CD4-positive, CD25-positive, alpha-beta regulatory T cell (primary cell): Measurements from ENCODE around the gene C6orf15. TPM values are rescaled to one million over a fixed set of nuclear protein-coding genes. Genes with fewer than 3 reads are reported as not detected.

Experiments
- ATAC-seq, 2 donors: fragments of 150-1000 bp; cut with Tn5 transposase; one replicate each; pipeline ENCODE4 v1.10.0; 2021; ENCODE audit warnings: low read depth in 2 of 2, moderate number of reproducible peaks in 2 of 2, moderate library complexity in 1 of 2
- DNase-seq, 3 donors: peaks; one replicate each; pipeline versions ENCODE4 v3.0.0 to v3.0.0-alpha.2; 2012 to 2022; ENCODE audit warnings: mixed read lengths in 1 of 3
- H3K27ac ChIP-seq: one replicate; pipeline ENCODE4 v1.7.0; 2013; ENCODE audit warnings: mild to moderate bottlenecking, low read length; ENCODE audit not compliant: insufficient read depth, poor library complexity, severe bottlenecking
- H3K27me3 ChIP-seq: one replicate; pipeline ENCODE4 v1.7.0; 2013; ENCODE audit warnings: low read length; ENCODE audit not compliant: control insufficient read depth, insufficient read depth
- H3K36me3 ChIP-seq: one replicate; pipeline ENCODE4 v1.7.0; 2013; ENCODE audit warnings: mild to moderate bottlenecking, low read length, moderate library complexity; ENCODE audit not compliant: control insufficient read depth, insufficient read depth
- H3K4me1 ChIP-seq: 2 replicates; pipeline ENCODE4 v1.7.0; 2013; ENCODE audit warnings: mild to moderate bottlenecking, low read length; ENCODE audit not compliant: insufficient read depth, control insufficient read depth, poor library complexity, severe bottlenecking
- H3K4me3 ChIP-seq: one replicate; pipeline ENCODE4 v1.7.0; 2013; ENCODE audit warnings: low read depth, mild to moderate bottlenecking, low read length, moderate library complexity
- H3K9me3 ChIP-seq, 2 experiments: 1 replicate in 1 of 2; 2 replicates in 1 of 2; pipeline ENCODE4 v1.7.0; 2013; ENCODE audit warnings: low read length in 2 of 2, mild to moderate bottlenecking in 1 of 2, moderate library complexity in 1 of 2; ENCODE audit not compliant: control insufficient read depth in 2 of 2
- H3K27ac Mint-ChIP-seq, 3 donors: one replicate each; pipeline ENCODE4 v1.8.0; 2020 to 2022; ENCODE audit warnings: mild to moderate bottlenecking in 3 of 3, mixed read lengths in 3 of 3, moderate library complexity in 2 of 3
- H3K27me3 Mint-ChIP-seq: one replicate; pipeline ENCODE4 v1.8.0; 2022; ENCODE audit warnings: mild to moderate bottlenecking, mixed read lengths
- H3K36me3 Mint-ChIP-seq: one replicate; pipeline ENCODE4 v1.8.0; 2020; ENCODE audit warnings: mixed read lengths
- H3K4me1 Mint-ChIP-seq, 4 donors: one replicate each; pipeline ENCODE4 v1.8.0; 2020 to 2022; ENCODE audit warnings: mixed read lengths in 4 of 4, mild to moderate bottlenecking in 1 of 4
- H3K4me3 Mint-ChIP-seq, 4 donors: one replicate each; pipeline ENCODE4 v1.8.0; 2020 to 2022; ENCODE audit warnings: mild to moderate bottlenecking in 4 of 4, mixed read lengths in 4 of 4, moderate library complexity in 3 of 4
- H3K9me3 Mint-ChIP-seq, 7 donors: one replicate each; pipeline ENCODE4 v1.8.0; 2020 to 2022; ENCODE audit warnings: mixed read lengths in 7 of 7, mild to moderate bottlenecking in 3 of 7, moderate library complexity in 2 of 7
- polyA plus RNA-seq, 4 donors: library from polyadenylated mRNA; unstranded; fragments of 300-500 nt; fragmentation: Illumina TruSeq; gene quantifications; one replicate each; pipeline ENCODE4 v1.2.3, GENCODE V29; 2021
- total RNA-seq: library from RNA; stranded (reverse); gene quantifications from one replicate; pipeline ENCODE4 v1.2.3, GENCODE V29; 2022

C6orf15 gene
- total and polyA plus RNA-seq, 5 donors from 2014 or later, result not detected

DNA sequence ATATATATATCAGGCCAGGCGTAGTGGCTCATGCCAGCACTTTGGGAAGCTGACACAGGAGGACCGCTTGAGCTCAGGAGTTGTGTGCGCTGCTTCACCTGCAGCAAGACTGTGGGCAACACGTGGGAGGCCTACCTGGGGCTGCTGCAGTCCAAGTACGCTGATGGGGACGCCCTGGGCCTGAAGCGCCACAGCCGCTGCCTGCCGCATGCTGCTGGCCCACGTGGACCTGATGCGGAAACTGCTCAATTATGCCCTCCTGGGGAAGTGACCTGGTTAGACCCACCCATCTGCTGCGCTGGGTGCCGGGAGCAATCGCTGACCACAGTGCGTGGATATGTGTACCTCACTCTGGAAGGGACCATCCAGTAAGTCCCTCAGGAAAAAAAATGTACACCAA is 28.3 kb upstream of the C6orf15 start:
- ATAC-seq (no peak), DNase-seq (no peak)
- Histone ChIP-seq H3K27ac (no peak overlapping the region), H3K27me3 (no peaks in the 10 kb centered on the region), H3K4me3 (no peak overlapping the region), H3K36me3 (no peaks in the 10 kb centered on the region), H3K4me1 (peaks cover 6% of the 10 kb centered on the region), H3K9me3 (no peaks in the 10 kb centered on the region)
- Mint-ChIP-seq H3K27me3 (no peaks in the 10 kb centered on the region), H3K9me3 (peaks cover 0 to 3% (median 0%) of the 10 kb centered on the region in 7 donors), H3K4me3 (no peak overlapping the region), H3K4me1 (peaks cover 0 to 6% (median 4%) of the 10 kb centered on the region in 4 donors), H3K27ac (peak overlapping the region in 1 of 3 donors; percentile 20), H3K36me3 (peaks cover 14% of the 10 kb centered on the region)

GRCh38 chr6:31139599-31139998 is 27.2 kb upstream of the C6orf15 start:
- Mint-ChIP-seq H3K9me3 (peaks cover 0 to 3% (median 0%) of the 10 kb centered on the region in 7 donors), H3K36me3 (peaks cover 12% of the 10 kb centered on the region), H3K27me3 (no peaks in the 10 kb centered on the region), H3K27ac (peak overlapping the region in 2 of 3 donors; percentile 30 to 42), H3K4me3 (no peak overlapping the region), H3K4me1 (peaks cover 0 to 6% (median 4%) of the 10 kb centered on the region in 4 donors)
- Histone ChIP-seq H3K27me3 (no peaks in the 10 kb centered on the region), H3K4me3 (no peak overlapping the region), H3K27ac (no peak overlapping the region), H3K4me1 (peaks cover 6% of the 10 kb centered on the region), H3K9me3 (no peaks in the 10 kb centered on the region), H3K36me3 (no peaks in the 10 kb centered on the region)
- ATAC-seq (no peak), DNase-seq (no peak)

DNA sequence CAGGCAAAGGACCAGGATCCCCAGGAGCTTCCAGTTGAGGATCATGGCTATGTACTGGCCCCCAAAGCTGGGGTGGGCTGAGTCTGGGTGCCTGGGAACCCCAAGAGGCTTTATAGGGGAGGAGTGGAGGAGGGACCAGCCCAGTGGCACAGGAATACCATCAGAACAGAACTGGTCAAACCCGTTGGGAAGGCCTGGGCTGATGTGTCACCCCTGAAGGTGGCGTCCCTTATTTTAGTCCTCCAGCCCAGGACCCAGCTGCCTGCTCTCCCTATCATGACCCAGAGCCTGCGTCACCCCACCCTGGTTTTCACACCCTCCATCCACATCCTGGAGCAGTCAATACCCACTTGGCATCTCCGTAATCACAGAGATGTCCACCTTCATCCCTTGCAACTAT is 26.6 kb upstream of the C6orf15 start, which contains the start of gene PSORS1C2:
PSORS1C2 (minus strand) TSS at position 85 of the 400 bp plus-strand sequence; CDS start at position 45, 40 bp downstream.
- Mint-ChIP-seq H3K27me3 (no peaks in the 10 kb centered on the region), H3K36me3 (peaks cover 8% of the 10 kb centered on the region), H3K27ac (peak within 1 kb of the TSS; percentile 14 to 42 (median 30)), H3K4me3 (peak within 1 kb of the TSS in 2 of 4 donors; percentile 41 to 66), H3K9me3 (peaks cover 0 to 3% (median 0%) of the 10 kb centered on the region in 7 donors), H3K4me1 (peaks cover 0 to 6% (median 4%) of the 10 kb centered on the region in 4 donors)
- DNase-seq, result no peak
- no peak for ATAC-seq
- Histone ChIP-seq H3K4me1 (peaks cover 6% of the 10 kb centered on the region), H3K9me3 (no peaks in the 10 kb centered on the region), H3K27ac (no peak within 1 kb of the TSS), H3K4me3 (no peak within 1 kb of the TSS), H3K27me3 (no peaks in the 10 kb centered on the region), H3K36me3 (no peaks in the 10 kb centered on the region)

DNA sequence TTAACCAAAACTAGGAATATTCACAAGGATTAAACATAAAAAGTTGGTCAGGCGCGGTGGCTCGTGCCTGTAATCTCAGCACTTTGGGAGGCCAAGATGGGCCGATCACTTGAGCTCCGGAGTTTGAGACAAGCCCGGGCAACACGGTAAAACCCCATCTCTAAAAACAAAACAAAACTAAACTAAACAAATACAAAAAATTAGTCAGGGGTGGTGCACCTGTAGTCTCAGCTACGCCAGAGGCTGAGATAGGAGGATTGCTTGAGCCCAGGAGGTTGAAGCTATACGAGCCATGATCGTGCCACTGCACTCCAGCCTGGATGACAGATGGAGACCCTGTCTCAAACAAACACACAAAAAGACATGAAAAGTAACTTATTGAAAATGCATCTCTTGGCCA is 23.3 kb upstream of the C6orf15 start:
- Mint-ChIP-seq H3K27me3 (no peaks in the 10 kb centered on the region), H3K4me3 (no peak overlapping the region), H3K4me1 (peaks cover 0 to 6% (median 4%) of the 10 kb centered on the region in 4 donors), H3K9me3 (peaks cover 0 to 3% (median 0%) of the 10 kb centered on the region in 7 donors), H3K27ac (no peak overlapping the region), H3K36me3 (no peaks in the 10 kb centered on the region)
- no peaks in the 10 kb centered on the region for H3K27me3 ChIP-seq
- H3K4me3 ChIP-seq, result no peak overlapping the region
- no peaks in the 10 kb centered on the region for H3K9me3 ChIP-seq
- DNase-seq (no peak), ATAC-seq (no peak)
- no peaks in the 10 kb centered on the region for H3K36me3 ChIP-seq
- peaks cover 6% of the 10 kb centered on the region for H3K4me1 ChIP-seq
- H3K27ac ChIP-seq, result no peak overlapping the region

DNA sequence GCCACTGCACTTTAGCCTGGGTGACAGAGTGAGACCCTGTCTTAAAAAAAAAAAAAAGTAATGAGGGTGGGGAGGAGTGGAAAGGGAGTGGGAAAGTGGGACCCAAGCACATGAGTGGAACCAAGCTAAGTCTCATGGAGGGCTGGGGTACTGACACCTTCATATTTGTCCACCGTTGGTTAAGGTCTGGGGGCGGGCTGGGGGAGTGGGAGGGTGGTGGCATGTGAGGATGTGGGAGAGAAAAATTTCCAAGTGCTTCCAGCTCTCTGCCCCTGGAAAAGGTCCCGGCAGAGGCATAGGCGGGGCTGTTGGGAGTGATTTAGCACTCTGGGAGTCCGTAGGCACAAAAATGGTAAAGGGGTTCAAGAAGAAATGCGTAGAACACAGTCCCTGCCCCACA is 20.4 kb upstream of the C6orf15 start:
- Histone ChIP-seq H3K9me3 (no peaks in the 10 kb centered on the region), H3K27me3 (peaks cover 6% of the 10 kb centered on the region), H3K4me1 (peaks cover 5% of the 10 kb centered on the region), H3K4me3 (no peak overlapping the region), H3K27ac (no peak overlapping the region), H3K36me3 (no peaks in the 10 kb centered on the region)
- peaks cover 0 to 15% (median 11%) of the 10 kb centered on the region in 4 donors for H3K4me1 Mint-ChIP-seq
- H3K9me3 Mint-ChIP-seq, result peaks cover 0 to 3% (median 0%) of the 10 kb centered on the region in 7 donors
- no peaks in the 10 kb centered on the region for H3K36me3 Mint-ChIP-seq
- H3K4me3 Mint-ChIP-seq, result no peak overlapping the region
- peaks cover 17% of the 10 kb centered on the region for H3K27me3 Mint-ChIP-seq
- no peak overlapping the region for H3K27ac Mint-ChIP-seq
- ATAC-seq (no peak), DNase-seq (no peak)

GRCh38 chr6:31131595-31131994 is 19.2 kb upstream of the C6orf15 start:
- no peak overlapping the region for H3K4me3 Mint-ChIP-seq

DNA sequence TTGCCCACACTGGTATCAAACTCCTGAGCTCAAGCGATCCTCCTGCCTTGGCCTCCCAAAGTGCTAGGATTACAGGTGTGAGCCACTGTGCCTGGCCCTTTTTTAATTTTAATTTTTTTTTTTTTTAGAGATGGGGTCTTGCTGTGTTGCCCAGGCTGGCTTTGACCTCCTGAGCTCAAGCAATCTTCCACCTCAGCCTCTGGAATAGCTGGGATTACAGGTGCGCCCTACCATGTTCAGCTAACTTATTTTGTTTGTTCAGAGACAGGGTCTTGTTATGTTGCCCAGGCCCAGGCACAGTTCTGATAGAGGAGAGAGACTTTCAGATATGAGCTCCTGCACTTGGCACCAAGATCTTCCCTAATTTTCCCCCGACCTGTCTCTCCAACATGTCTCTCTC is 18.4 kb upstream of the C6orf15 start:
- Histone ChIP-seq H3K27me3 (peaks cover 6% of the 10 kb centered on the region), H3K4me1 (no peaks in the 10 kb centered on the region), H3K4me3 (no peak overlapping the region), H3K36me3 (no peaks in the 10 kb centered on the region), H3K9me3 (no peaks in the 10 kb centered on the region), H3K27ac (no peak overlapping the region)
- Mint-ChIP-seq H3K4me1 (peaks cover 0 to 12% (median 7%) of the 10 kb centered on the region in 4 donors), H3K4me3 (no peak overlapping the region), H3K27me3 (peaks cover 18% of the 10 kb centered on the region), H3K36me3 (no peaks in the 10 kb centered on the region), H3K27ac (no peak overlapping the region), H3K9me3 (no peaks in the 10 kb centered on the region)
- ATAC-seq, result no peak
- no peak for DNase-seq

More at GRCh38 chr6:31131595-31131994, 19.2 kb upstream of the C6orf15 start:
- peaks cover 6% of the 10 kb centered on the region for H3K27me3 ChIP-seq
- Mint-ChIP-seq H3K27me3 (peaks cover 18% of the 10 kb centered on the region), H3K36me3 (no peaks in the 10 kb centered on the region), H3K4me1 (peaks cover 0 to 12% (median 7%) of the 10 kb centered on the region in 4 donors), H3K9me3 (no peaks in the 10 kb centered on the region), H3K27ac (no peak overlapping the region)
- DNase-seq (no peak), ATAC-seq (no peak)
- no peaks in the 10 kb centered on the region for H3K36me3 ChIP-seq
- H3K27ac ChIP-seq, result no peak overlapping the region
- no peak overlapping the region for H3K4me3 ChIP-seq
- H3K4me1 ChIP-seq, result no peaks in the 10 kb centered on the region
- no peaks in the 10 kb centered on the region for H3K9me3 ChIP-seq

DNA sequence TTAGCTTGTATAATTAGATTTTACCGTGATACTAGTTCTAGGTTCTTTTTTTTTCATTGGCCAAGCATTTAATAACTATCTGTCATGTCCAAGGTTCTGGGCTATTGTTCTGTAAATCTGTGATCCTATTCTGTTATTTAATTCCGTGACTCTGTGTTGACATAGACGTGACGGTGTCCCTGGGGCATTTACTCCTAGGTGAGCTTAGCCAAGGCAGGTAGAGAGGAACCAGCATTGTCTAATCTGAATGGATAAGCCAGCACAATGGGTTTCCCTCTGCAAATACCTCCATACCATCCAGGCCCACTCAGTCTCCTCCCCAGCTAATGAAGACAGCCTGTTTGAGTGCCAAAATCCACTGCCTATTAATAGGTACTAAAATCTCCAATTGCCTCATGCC is 16.8 kb upstream of the C6orf15 start:
- Histone ChIP-seq H3K27me3 (peaks cover 6% of the 10 kb centered on the region), H3K4me3 (no peak overlapping the region), H3K9me3 (no peaks in the 10 kb centered on the region), H3K36me3 (no peaks in the 10 kb centered on the region), H3K4me1 (no peaks in the 10 kb centered on the region), H3K27ac (no peak overlapping the region)
- DNase-seq (no peak), ATAC-seq (no peak)
- Mint-ChIP-seq H3K4me1 (peaks cover 0 to 14% (median 7%) of the 10 kb centered on the region in 4 donors), H3K27me3 (peaks cover 18% of the 10 kb centered on the region), H3K4me3 (no peak overlapping the region), H3K9me3 (no peaks in the 10 kb centered on the region), H3K27ac (no peak overlapping the region), H3K36me3 (no peaks in the 10 kb centered on the region)
